ENCODE measurements around the gene DRG1.

Gene DRG1

GRCh38 chr22:31440681-31441080 is 41.3 kb downstream of the DRG1 start:
- no peak for DNase-seq (ENCODE audit: low read depth, low spot score)
- no peak overlapping the region for H3K4me3 ChIP-seq (ENCODE audit: low read depth, low read length)
- TF ChIP-seq CTCF (IDR thresholded peaks at IDR 0.05; ENCODE audit: low read depth, low read length), result no peak
- in situ Hi-C loops (cut with HindIII; ENCODE audit: low sequenced_read_pairs), result no loop called here

- TF ChIP-seq CTCF (IDR thresholded peaks at IDR 0.05; ENCODE audit: low read depth, low read length), result no peak
- DNase-seq (ENCODE audit: low read depth, low spot score), result no peak
- in situ Hi-C loops (cut with HindIII; ENCODE audit: low sequenced_read_pairs), result no loop called here
- no peak overlapping the region for H3K4me3 ChIP-seq (ENCODE audit: low read depth, low read length)
Observed at GRCh38 chr22:31441652-31442051, 42.2 kb downstream of the DRG1 start.

- no peak overlapping the region for H3K4me3 ChIP-seq (ENCODE audit: low read depth, low read length)
- in situ Hi-C loops (cut with HindIII; ENCODE audit: low sequenced_read_pairs), result no loop called here
- TF ChIP-seq CTCF (IDR thresholded peaks at IDR 0.05; ENCODE audit: low read depth, low read length), result no peak
- DNase-seq (ENCODE audit: low read depth, low spot score), result no peak
Observed at GRCh38 chr22:31442768-31443489, 43.5 kb downstream of the DRG1 start.

GRCh38 chr22:31443516-31443915 is 44.1 kb downstream of the DRG1 start:
- TF ChIP-seq CTCF (IDR thresholded peaks at IDR 0.05; ENCODE audit: low read depth, low read length), result no peak
- no peak for DNase-seq (ENCODE audit: low read depth, low spot score)
- H3K4me3 ChIP-seq (ENCODE audit: low read depth, low read length), result no peak overlapping the region
- in situ Hi-C loops (cut with HindIII; ENCODE audit: low sequenced_read_pairs), result no loop called here

GRCh38 chr22:31445642-31446041 is 46.2 kb downstream of the DRG1 start:
- no peak for DNase-seq (ENCODE audit: low read depth, low spot score)
- in situ Hi-C loops (cut with HindIII; ENCODE audit: low sequenced_read_pairs), result no loop called here
- H3K4me3 ChIP-seq (ENCODE audit: low read depth, low read length), result no peak overlapping the region
- no peak for TF ChIP-seq CTCF (IDR thresholded peaks at IDR 0.05; ENCODE audit: low read depth, low read length)

- DNase-seq (ENCODE audit: low read depth, low spot score), result no peak
- in situ Hi-C loops (cut with HindIII; ENCODE audit: low sequenced_read_pairs), result no loop called here
- no peak overlapping the region for H3K4me3 ChIP-seq (ENCODE audit: low read depth, low read length)
- no peak for TF ChIP-seq CTCF (IDR thresholded peaks at IDR 0.05; ENCODE audit: low read depth, low read length)
Observed at GRCh38 chr22:31446208-31446607, 46.8 kb downstream of the DRG1 start.

Data from astrocyte of the spinal cord (primary cell).